ENCODE measurements around the gene ALDH2.
"Not testable (repeated sequence)": the region's sequence is repeated elsewhere in the genome, so short reads cannot be mapped to it uniquely, and the experiment has no call there.

The ALDH2 gene

DNA sequence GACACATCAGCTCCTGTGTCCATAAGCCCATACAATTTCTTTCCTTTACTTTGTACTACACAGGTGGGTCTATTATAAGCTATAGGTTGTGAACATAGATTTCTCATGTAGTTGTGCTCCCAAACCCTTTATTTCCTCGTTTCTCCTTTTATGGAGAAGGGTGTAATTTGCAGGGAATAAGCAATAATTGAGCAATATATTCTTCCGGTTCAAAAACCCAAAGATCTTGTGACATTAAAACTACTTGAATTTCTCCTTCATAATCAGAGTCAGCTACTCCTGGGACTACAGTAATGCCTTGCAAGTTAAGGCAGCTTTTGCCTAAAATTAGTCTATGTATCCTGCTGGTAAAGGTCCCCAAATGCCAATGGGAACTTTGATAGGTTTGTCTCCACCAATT, 56.2 kb downstream of the ALDH2 start:
- no peak overlapping the region for H3K4me3 ChIP-seq (ENCODE audit: low read depth, low read length)
- H3K27ac ChIP-seq = no peak overlapping the region
- no peaks in the 10 kb centered on the region for H3K27me3 ChIP-seq (ENCODE audit: control insufficient read depth, insufficient read depth, low read length)
- H3K9me3 ChIP-seq (ENCODE audit: control insufficient read depth, low read length) = no peaks in the 10 kb centered on the region
- H2AFZ ChIP-seq = no peak overlapping the region
- no peak overlapping the region for H3K4me2 ChIP-seq (ENCODE audit: low read length)
- TF ChIP-seq CTCF (IDR thresholded peaks at IDR 0.05) = no peak
- no peaks in the 10 kb centered on the region for H3K36me3 ChIP-seq (ENCODE audit: control insufficient read depth, insufficient read depth, low read length)
- H3K4me1 ChIP-seq = no peaks in the 10 kb centered on the region
- H3K9ac ChIP-seq = no peak overlapping the region
- H3K79me2 ChIP-seq = no peaks in the 10 kb centered on the region

DNA sequence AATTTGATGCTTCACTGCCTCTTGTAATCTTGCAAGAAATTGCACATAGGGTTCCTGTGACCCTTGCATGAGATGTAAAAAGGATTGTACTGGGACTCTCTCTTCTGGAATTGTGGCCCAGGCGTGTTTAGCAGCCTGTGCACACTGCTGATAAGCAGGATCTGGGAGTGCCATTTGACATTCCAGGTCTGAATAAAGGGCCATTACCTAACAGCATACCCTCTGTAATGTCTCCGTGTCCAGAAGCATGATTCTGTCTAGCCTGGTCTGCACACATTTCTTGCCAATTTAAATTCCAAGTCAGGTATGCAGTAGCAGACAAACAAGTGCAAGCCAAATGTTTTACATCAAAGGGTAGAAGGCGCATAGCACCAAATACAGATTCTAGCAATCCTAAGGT, 57.2 kb downstream of the ALDH2 start:
- no peak overlapping the region for H3K4me2 ChIP-seq (ENCODE audit: low read length)
- no peak overlapping the region for H3K9ac ChIP-seq
- no peaks in the 10 kb centered on the region for H3K36me3 ChIP-seq (ENCODE audit: control insufficient read depth, insufficient read depth, low read length)
- no peak overlapping the region for H3K27ac ChIP-seq
- no peak overlapping the region for H2AFZ ChIP-seq
- H3K4me3 ChIP-seq (ENCODE audit: low read depth, low read length) = no peak overlapping the region
- H3K27me3 ChIP-seq (ENCODE audit: control insufficient read depth, insufficient read depth, low read length) = no peaks in the 10 kb centered on the region
- no peaks in the 10 kb centered on the region for H3K9me3 ChIP-seq (ENCODE audit: control insufficient read depth, low read length)
- TF ChIP-seq CTCF (IDR thresholded peaks at IDR 0.05) = no peak
- no peaks in the 10 kb centered on the region for H3K4me1 ChIP-seq
- H3K79me2 ChIP-seq = no peaks in the 10 kb centered on the region

- not testable (repeated sequence) for H3K27ac ChIP-seq; H3K79me2 ChIP-seq; H3K4me3 ChIP-seq (ENCODE audit: low read depth, low read length); H3K9me3 ChIP-seq (ENCODE audit: control insufficient read depth, low read length); H3K4me1 ChIP-seq; H3K36me3 ChIP-seq (ENCODE audit: control insufficient read depth, insufficient read depth, low read length); H2AFZ ChIP-seq; H3K9ac ChIP-seq; H3K4me2 ChIP-seq (ENCODE audit: low read length); H3K27me3 ChIP-seq (ENCODE audit: control insufficient read depth, insufficient read depth, low read length)
Observed at GRCh38 chr12:111824312-111824711, 57.6 kb downstream of the ALDH2 start.

- H3K9ac ChIP-seq = no peak overlapping the region
- no peaks in the 10 kb centered on the region for H3K4me1 ChIP-seq
- H3K4me3 ChIP-seq (ENCODE audit: low read depth, low read length) = no peak overlapping the region
- H3K27me3 ChIP-seq (ENCODE audit: control insufficient read depth, insufficient read depth, low read length) = no peaks in the 10 kb centered on the region
- TF ChIP-seq CTCF (IDR thresholded peaks at IDR 0.05) = no peak
- H3K36me3 ChIP-seq (ENCODE audit: control insufficient read depth, insufficient read depth, low read length) = no peaks in the 10 kb centered on the region
- H3K4me2 ChIP-seq (ENCODE audit: low read length) = no peak overlapping the region
- H3K27ac ChIP-seq = no peak overlapping the region
- no peaks in the 10 kb centered on the region for H3K79me2 ChIP-seq
- no peaks in the 10 kb centered on the region for H3K9me3 ChIP-seq (ENCODE audit: control insufficient read depth, low read length)
- no peak overlapping the region for H2AFZ ChIP-seq
Observed at GRCh38 chr12:111825509-111825908, 58.8 kb downstream of the ALDH2 start.

DNA sequence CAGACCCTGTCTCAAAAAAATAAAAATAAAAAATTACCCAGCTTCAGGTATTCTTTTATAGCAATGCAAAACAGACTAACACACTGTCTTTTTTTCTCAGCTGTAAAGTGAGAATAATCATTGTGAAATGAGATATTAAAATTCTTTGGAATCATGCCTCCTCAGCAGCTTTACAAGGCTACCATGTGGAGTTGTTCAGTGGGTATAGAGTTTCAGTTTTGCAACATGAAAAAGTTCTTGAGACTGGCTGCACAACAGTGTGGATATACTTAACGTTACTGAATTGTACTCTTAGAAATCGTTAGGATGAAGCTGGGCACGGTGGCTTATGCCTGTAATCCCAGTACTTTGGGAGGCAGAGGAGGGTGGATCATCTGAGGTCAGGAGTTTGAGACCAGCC, 59.6 kb downstream of the ALDH2 start:
- H3K79me2 ChIP-seq = no peaks in the 10 kb centered on the region
- no peak overlapping the region for H3K4me2 ChIP-seq (ENCODE audit: low read length)
- H3K36me3 ChIP-seq (ENCODE audit: control insufficient read depth, insufficient read depth, low read length) = no peaks in the 10 kb centered on the region
- H2AFZ ChIP-seq = no peak overlapping the region
- no peak for TF ChIP-seq CTCF (IDR thresholded peaks at IDR 0.05)
- no peaks in the 10 kb centered on the region for H3K27me3 ChIP-seq (ENCODE audit: control insufficient read depth, insufficient read depth, low read length)
- H3K4me1 ChIP-seq = no peaks in the 10 kb centered on the region
- H3K4me3 ChIP-seq (ENCODE audit: low read depth, low read length) = no peak overlapping the region
- no peaks in the 10 kb centered on the region for H3K9me3 ChIP-seq (ENCODE audit: control insufficient read depth, low read length)
- H3K27ac ChIP-seq = no peak overlapping the region
- H3K9ac ChIP-seq = no peak overlapping the region
